HFF-Myc (cell line): ENCODE results near the gene PPP6R2.

Source experiments
- DNase-seq: peaks from one replicate; pipeline ENCODE4 v3.0.0-alpha.2; 2011; ENCODE audit warnings: low read depth; ENCODE audit errors: extremely low read depth
- H3K4me3 ChIP-seq: replicated peaks from 2 replicates; pipeline ENCODE4 v1.5.1; 2011; ENCODE audit warnings: low read depth, mild to moderate bottlenecking, control low read depth, low read length
- TF ChIP-seq, protein P1 (sequence below): IDR thresholded peaks from 2 replicates; pipeline ENCODE4 v1.5.1; 2012; ENCODE audit warnings: mild to moderate bottlenecking, low read depth, low read length, control low read depth; ENCODE audit errors: missing control alignments

Gene PPP6R2

GRCh38 chr22:50444663-50445062, 101.5 kb downstream of the PPP6R2 start:
- TF ChIP-seq, protein P1, sequence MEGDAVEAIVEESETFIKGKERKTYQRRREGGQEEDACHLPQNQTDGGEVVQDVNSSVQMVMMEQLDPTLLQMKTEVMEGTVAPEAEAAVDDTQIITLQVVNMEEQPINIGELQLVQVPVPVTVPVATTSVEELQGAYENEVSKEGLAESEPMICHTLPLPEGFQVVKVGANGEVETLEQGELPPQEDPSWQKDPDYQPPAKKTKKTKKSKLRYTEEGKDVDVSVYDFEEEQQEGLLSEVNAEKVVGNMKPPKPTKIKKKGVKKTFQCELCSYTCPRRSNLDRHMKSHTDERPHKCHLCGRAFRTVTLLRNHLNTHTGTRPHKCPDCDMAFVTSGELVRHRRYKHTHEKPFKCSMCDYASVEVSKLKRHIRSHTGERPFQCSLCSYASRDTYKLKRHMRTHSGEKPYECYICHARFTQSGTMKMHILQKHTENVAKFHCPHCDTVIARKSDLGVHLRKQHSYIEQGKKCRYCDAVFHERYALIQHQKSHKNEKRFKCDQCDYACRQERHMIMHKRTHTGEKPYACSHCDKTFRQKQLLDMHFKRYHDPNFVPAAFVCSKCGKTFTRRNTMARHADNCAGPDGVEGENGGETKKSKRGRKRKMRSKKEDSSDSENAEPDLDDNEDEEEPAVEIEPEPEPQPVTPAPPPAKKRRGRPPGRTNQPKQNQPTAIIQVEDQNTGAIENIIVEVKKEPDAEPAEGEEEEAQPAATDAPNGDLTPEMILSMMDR: no peak
- DNase-seq: peak; percentile 44
- no peak overlapping the region for H3K4me3 ChIP-seq

GRCh38 chr22:50445071-50445879, 102.1 kb downstream of the PPP6R2 start:
- TF ChIP-seq, protein P1: no peak
- DNase-seq: no peak
- no peak overlapping the region for H3K4me3 ChIP-seq

GRCh38 chr22:50445880-50446707, 103.0 kb downstream of the PPP6R2 start:
- no peak overlapping the region for H3K4me3 ChIP-seq
- TF ChIP-seq, protein P1: no peak
- DNase-seq: no peak

GRCh38 chr22:50446708-50447575, 103.8 kb downstream of the PPP6R2 start:
- no peak for DNase-seq
- H3K4me3 ChIP-seq: no peak overlapping the region
- TF ChIP-seq, protein P1: no peak

DNA sequence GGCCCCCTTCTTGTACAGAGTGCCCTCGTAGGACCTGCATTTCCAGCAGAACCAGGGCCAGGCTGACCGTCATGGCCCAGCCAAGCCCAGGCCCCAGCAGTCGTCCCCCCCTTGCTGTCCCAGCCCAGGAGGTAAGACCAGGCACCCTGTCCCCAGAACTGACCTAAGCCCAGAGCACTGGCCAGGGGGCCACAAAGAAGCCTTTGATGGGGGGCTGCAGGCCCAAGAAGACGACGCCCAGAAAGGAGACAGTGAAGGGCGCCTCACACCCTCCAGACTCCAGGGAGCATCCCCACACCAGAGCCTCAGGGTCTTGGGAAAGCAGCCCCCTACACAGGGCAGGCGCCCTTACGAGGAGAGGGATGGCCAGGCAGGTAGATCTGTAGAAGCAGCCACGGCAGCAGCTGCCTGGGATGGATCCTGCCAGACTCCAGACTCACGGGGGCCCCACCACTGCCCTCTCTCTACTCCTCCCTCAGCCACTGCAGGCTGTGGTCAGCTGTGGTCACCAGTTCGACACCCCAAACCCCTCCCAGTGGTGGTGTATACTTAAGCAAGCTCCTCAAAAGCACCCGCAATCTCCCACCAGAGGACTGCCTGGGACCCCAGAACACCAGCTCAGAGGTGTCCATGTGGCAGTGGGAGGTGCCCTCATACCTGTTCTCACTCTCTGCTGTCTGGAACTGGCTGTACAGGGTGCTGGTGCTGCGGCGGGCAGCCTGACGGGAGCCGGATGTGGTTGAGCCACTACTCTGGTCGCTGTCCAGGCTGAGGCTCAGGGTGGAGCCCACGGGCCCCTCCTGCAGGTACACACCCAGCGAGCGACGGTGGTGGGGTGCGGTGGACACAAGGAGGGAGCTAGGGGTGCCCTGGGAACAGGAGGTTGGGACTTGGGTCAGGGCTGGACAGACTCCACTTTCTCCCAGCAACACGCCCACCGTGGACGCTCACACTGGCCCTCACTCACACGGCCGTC, 104.7 kb downstream of the PPP6R2 start:
- TF ChIP-seq, protein P1: no peak
- H3K4me3 ChIP-seq: no peak overlapping the region
- no peak for DNase-seq
